Measurements from ENCODE around the gene GRID2.
A peak's percentile ranks its signal among the peaks of the same experiment; 100 is the strongest.

The GRID2 gene

DNA sequence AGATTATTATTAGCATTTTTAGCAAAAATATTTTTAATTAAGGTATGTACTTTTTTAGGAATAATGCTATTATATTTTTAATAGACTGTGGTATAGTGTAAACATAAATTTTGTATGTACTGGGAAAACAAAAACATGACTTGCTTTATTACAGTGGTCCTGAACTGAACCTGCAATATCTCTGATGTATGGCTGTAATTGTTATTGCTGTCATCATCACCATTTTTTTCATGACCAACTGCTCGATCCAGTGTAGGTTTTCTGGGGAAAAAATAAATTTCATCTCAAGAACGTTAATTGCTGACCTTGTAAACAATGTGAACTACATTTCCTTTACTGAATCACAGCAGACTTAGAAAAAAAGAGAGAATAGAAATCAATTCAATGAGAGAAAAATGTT is 1441.2 kb downstream of the GRID2 start:
- H3K9ac ChIP-seq (ENCODE audit: low read depth, low read length) = no peak overlapping the region
- no peak overlapping the region for H3K4me3 ChIP-seq (ENCODE audit: low read length)
- H3K9me3 ChIP-seq (ENCODE audit: insufficient read depth, low read depth, low read length) = no peaks in the 10 kb centered on the region
- no peak overlapping the region for H3K27ac ChIP-seq (ENCODE audit: low read length)
- H3K36me3 ChIP-seq (ENCODE audit: insufficient read depth, low read depth, low read length) = no peaks in the 10 kb centered on the region
- no peaks in the 10 kb centered on the region for H3K27me3 ChIP-seq (ENCODE audit: insufficient read depth, low read length)
- peaks cover 12% of the 10 kb centered on the region; the same call in 1 of the 2 replicates for H3K4me1 ChIP-seq (ENCODE audit: insufficient read depth, low read length)

DNA sequence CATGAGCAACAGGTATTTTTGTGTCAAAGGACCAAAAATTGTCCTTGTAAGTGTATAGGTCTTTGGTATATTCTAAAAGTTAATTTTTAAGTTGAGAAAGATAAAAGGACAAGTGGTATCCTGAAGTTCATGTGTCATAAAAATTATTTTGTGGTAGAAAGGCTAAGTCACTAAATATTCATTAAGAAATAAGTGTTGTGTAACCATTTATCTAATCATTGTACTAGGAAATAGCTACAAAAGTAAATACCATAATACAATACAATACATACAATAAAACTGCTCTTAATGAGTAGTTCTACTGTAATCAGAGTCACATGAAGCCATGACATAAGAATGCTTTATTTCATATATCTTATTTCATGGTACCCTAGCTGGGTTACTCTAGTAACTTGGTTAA is 1442.3 kb downstream of the GRID2 start:
- Histone ChIP-seq H3K4me3 (ENCODE audit: low read length) (no peak overlapping the region), H3K9ac (ENCODE audit: low read depth, low read length) (no peak overlapping the region), H3K27me3 (ENCODE audit: insufficient read depth, low read length) (no peaks in the 10 kb centered on the region), H3K4me1 (ENCODE audit: insufficient read depth, low read length) (peaks cover 12% of the 10 kb centered on the region; the same call in 1 of the 2 replicates), H3K9me3 (ENCODE audit: insufficient read depth, low read depth, low read length) (no peaks in the 10 kb centered on the region), H3K36me3 (ENCODE audit: insufficient read depth, low read depth, low read length) (no peaks in the 10 kb centered on the region), H3K27ac (ENCODE audit: low read length) (no peak overlapping the region)

DNA sequence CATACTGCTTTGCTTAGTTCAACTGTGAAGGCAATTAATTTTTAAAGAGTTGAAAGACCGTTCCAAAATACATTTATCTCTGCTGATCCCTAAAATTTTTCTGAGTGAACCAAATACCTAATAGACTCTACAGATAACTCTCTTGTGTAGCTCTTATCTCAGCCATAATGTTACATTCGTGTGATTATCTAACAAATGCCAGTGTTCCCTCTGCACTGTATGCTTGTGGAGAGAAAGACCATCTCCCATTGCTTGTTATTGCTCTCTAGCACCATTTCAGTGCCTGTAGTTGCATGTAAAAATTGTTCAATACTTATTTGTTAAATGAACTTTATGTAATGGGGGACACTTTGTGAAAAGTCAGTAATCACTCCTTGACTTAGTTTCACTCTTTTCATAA is 1443.5 kb downstream of the GRID2 start:
- Histone ChIP-seq H3K27me3 (ENCODE audit: insufficient read depth, low read length) (no peaks in the 10 kb centered on the region), H3K9me3 (ENCODE audit: insufficient read depth, low read depth, low read length) (no peaks in the 10 kb centered on the region), H3K9ac (ENCODE audit: low read depth, low read length) (no peak overlapping the region), H3K4me1 (ENCODE audit: insufficient read depth, low read length) (peaks cover 12% of the 10 kb centered on the region; the same call in 1 of the 2 replicates), H3K27ac (ENCODE audit: low read length) (no peak overlapping the region), H3K4me3 (ENCODE audit: low read length) (no peak overlapping the region), H3K36me3 (ENCODE audit: insufficient read depth, low read depth, low read length) (no peaks in the 10 kb centered on the region)

DNA sequence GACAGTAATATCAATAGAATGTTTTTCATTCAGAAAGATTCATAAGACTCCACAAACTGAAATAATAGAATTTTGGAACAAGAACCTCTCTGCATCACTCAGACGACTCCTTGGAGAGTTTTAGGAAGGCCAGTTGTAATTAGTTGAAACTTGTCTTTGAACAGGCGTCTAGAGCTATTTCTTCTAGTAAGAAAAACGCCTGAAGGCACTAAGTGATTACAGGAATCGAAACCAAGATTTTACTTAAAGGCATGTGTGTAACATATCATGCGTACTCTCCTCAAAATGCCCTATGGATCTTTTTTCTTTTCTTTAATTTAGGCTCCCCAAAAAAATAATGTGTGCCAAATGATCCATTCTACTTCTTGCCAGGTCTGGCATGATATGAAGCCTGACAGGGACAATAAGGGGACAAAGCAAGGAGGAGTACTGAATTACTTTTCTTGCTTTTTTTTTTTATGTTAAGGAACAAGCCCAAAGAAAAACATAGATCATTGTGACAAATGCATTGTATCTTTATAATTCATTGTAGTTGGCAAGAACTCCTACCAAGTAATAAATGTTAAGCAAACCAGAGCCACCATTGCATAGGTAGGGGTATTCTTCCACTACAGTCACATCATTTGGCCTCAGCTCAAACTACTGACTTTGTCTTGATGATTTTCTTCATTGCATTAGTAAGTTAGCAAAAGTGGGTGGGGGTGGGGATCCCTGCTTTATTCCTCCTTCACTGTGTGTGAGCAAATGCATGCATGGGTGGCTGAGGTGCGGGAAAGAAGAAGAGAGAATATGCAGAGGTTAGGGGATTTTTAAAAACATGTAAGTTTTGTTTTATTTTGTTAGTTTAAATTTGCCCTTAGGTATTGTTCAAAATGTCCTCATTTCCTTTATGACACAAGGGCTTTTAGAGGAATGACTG is 1444.9 kb downstream of the GRID2 start:
- H3K4me3 ChIP-seq (ENCODE audit: low read length) = peak overlapping the region; percentile 10; the same call in 1 of the 2 replicates
- no peaks in the 10 kb centered on the region for H3K36me3 ChIP-seq (ENCODE audit: insufficient read depth, low read depth, low read length)
- peaks cover 12% of the 10 kb centered on the region; the same call in 1 of the 2 replicates for H3K4me1 ChIP-seq (ENCODE audit: insufficient read depth, low read length)
- no peaks in the 10 kb centered on the region for H3K9me3 ChIP-seq (ENCODE audit: insufficient read depth, low read depth, low read length)
- H3K27me3 ChIP-seq (ENCODE audit: insufficient read depth, low read length) = no peaks in the 10 kb centered on the region
- H3K9ac ChIP-seq (ENCODE audit: low read depth, low read length) = no peak overlapping the region
- H3K27ac ChIP-seq (ENCODE audit: low read length) = no peak overlapping the region

DNA sequence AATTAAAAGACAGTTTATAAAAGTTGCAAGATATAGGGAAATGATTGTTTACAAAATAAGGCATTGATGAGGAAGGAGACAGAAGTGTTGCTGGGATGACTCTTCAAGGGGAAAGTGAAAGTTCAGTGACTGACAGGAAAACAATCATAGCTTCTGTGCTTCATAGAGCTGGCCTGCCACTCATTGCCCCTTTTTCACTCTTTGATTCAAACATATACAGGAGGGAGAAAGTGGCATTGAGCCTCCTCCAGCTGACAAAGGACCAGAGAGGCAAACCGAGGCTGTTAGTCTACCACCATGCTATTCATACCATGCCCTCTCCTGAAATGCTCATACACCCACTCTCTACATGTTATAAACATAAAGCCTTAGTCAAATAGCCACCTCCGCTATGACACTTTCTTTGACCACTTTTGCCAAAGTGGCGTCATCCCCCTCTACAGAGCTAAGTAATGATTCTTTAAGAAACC is 1445.6 kb downstream of the GRID2 start:
- Histone ChIP-seq H3K36me3 (ENCODE audit: insufficient read depth, low read depth, low read length) (no peaks in the 10 kb centered on the region), H3K27ac (ENCODE audit: low read length) (no peak overlapping the region), H3K4me1 (ENCODE audit: insufficient read depth, low read length) (peaks cover 12% of the 10 kb centered on the region; the same call in 1 of the 2 replicates), H3K27me3 (ENCODE audit: insufficient read depth, low read length) (no peaks in the 10 kb centered on the region), H3K4me3 (ENCODE audit: low read length) (no peak overlapping the region), H3K9ac (ENCODE audit: low read depth, low read length) (no peak overlapping the region), H3K9me3 (ENCODE audit: insufficient read depth, low read depth, low read length) (no peaks in the 10 kb centered on the region)

DNA sequence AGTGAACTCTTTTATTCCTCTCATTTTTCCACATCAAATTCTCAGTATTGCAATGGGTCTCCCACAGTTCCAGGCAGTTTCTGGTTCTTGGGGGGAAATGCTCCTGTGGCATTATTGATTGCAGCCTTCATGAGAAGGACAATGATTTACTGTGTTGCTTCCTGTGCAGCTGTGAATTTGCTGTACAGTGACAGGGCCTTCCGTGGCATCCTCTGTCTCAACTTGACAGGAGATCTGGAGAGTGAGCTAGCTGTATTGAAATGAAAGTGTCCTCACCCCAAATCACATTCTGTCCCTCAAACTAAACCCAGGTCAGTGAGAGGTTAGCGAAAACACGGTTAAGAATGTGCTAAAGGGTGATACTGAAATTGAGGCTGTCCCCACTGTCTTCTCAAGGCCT is 1447.6 kb downstream of the GRID2 start:
- Histone ChIP-seq H3K27me3 (ENCODE audit: insufficient read depth, low read length) (no peaks in the 10 kb centered on the region), H3K36me3 (ENCODE audit: insufficient read depth, low read depth, low read length) (no peaks in the 10 kb centered on the region), H3K27ac (ENCODE audit: low read length) (no peak overlapping the region), H3K9me3 (ENCODE audit: insufficient read depth, low read depth, low read length) (no peaks in the 10 kb centered on the region), H3K4me1 (ENCODE audit: insufficient read depth, low read length) (peaks cover 12% of the 10 kb centered on the region; the same call in 1 of the 2 replicates), H3K9ac (ENCODE audit: low read depth, low read length) (no peak overlapping the region), H3K4me3 (ENCODE audit: low read length) (no peak overlapping the region)

DNA sequence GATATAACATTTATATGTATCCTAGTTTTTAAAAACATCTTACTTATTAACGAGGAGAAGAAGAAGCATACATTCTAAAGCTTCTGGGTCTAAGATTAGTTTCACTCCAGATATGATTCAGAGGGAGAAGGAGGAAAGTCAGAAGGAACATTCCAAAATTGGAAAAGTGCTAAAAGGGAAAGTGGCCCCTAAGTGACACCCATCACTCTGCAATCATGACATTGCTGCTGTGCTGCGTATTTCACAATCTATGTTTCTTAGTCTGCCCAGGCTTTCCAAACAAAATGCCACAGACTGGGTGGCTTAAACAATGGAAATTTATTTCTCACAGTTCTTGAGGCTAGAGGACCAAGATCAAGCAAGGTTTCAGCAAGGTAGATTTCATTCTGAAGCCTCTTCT is 1452.3 kb downstream of the GRID2 start:
- H3K27me3 ChIP-seq (ENCODE audit: insufficient read depth, low read length) = no peaks in the 10 kb centered on the region
- no peaks in the 10 kb centered on the region for H3K36me3 ChIP-seq (ENCODE audit: insufficient read depth, low read depth, low read length)
- H3K4me3 ChIP-seq (ENCODE audit: low read length) = no peak overlapping the region
- no peak overlapping the region for H3K9ac ChIP-seq (ENCODE audit: low read depth, low read length)
- H3K4me1 ChIP-seq (ENCODE audit: insufficient read depth, low read length) = no peaks in the 10 kb centered on the region
- no peak overlapping the region for H3K27ac ChIP-seq (ENCODE audit: low read length)
- no peaks in the 10 kb centered on the region for H3K9me3 ChIP-seq (ENCODE audit: insufficient read depth, low read depth, low read length)

DNA sequence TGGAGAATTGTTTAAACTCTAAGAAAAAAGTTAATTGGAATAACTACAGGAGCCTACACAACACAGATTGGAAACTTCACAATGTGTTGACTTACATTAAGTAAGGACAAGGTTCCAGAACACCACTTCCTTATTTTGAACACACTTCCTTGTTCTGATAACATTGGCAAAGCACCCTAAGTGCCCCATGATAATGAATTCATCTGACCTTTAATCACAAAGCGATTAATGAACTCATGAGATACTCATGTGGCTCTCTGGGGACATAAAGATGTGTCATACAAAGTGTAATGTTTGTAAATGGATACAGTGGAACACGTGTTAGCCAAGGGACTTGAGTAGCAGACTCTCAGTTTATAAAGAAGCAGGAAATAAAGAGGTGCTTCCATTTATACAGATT is 1455.7 kb downstream of the GRID2 start:
- H3K36me3 ChIP-seq (ENCODE audit: insufficient read depth, low read depth, low read length) = no peaks in the 10 kb centered on the region
- H3K4me3 ChIP-seq (ENCODE audit: low read length) = no peak overlapping the region
- no peak overlapping the region for H3K9ac ChIP-seq (ENCODE audit: low read depth, low read length)
- no peaks in the 10 kb centered on the region for H3K9me3 ChIP-seq (ENCODE audit: insufficient read depth, low read depth, low read length)
- no peak overlapping the region for H3K27ac ChIP-seq (ENCODE audit: low read length)
- H3K27me3 ChIP-seq (ENCODE audit: insufficient read depth, low read length) = no peaks in the 10 kb centered on the region
- H3K4me1 ChIP-seq (ENCODE audit: insufficient read depth, low read length) = peaks cover 8% of the 10 kb centered on the region; the same call in 1 of the 2 replicates

DNA sequence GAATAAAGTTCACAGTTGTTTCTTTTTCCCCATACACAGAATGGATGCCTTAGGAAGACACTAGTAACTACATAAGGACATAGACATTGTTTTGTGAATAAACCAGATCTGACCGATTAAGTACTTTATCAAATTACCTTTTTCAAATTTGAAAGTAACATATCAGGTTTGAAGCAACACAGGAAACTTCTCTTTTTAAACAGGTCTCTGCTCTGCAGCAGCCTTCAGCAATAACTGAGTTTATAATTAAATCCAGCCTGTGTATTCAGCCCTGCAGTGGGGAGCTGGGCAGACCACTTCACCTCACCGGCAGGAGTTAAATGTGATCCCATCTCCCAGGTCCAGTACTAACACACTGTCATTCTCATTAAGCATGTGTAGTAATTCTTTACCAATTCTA is 1456.5 kb downstream of the GRID2 start:
- no peak overlapping the region for H3K9ac ChIP-seq (ENCODE audit: low read depth, low read length)
- H3K27me3 ChIP-seq (ENCODE audit: insufficient read depth, low read length) = no peaks in the 10 kb centered on the region
- H3K4me1 ChIP-seq (ENCODE audit: insufficient read depth, low read length) = peaks cover 8% of the 10 kb centered on the region; the same call in 1 of the 2 replicates
- no peaks in the 10 kb centered on the region for H3K36me3 ChIP-seq (ENCODE audit: insufficient read depth, low read depth, low read length)
- no peak overlapping the region for H3K4me3 ChIP-seq (ENCODE audit: low read length)
- H3K27ac ChIP-seq (ENCODE audit: low read length) = no peak overlapping the region
- no peaks in the 10 kb centered on the region for H3K9me3 ChIP-seq (ENCODE audit: insufficient read depth, low read depth, low read length)

DNA sequence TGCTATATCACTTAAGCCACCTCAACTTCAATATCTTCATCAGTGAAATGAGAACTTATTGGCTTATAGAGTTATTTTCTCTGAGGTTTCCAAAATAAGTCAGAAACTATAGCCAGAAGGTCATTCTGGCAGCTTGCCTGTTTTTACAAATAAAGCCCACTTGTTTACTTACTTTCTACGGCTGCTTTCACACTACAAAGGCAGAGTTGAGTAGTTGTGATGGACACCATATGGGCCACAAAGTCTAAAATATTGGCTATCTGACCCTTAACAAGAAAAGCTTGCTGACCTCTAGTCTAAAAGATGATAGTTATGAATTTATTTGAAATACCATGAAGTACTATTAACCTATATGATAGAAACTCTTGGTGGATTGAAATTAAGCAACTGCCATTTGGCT is 1457.5 kb downstream of the GRID2 start:
- no peak overlapping the region for H3K27ac ChIP-seq (ENCODE audit: low read length)
- H3K4me1 ChIP-seq (ENCODE audit: insufficient read depth, low read length) = peaks cover 8% of the 10 kb centered on the region; the same call in 1 of the 2 replicates
- H3K36me3 ChIP-seq (ENCODE audit: insufficient read depth, low read depth, low read length) = no peaks in the 10 kb centered on the region
- H3K9me3 ChIP-seq (ENCODE audit: insufficient read depth, low read depth, low read length) = no peaks in the 10 kb centered on the region
- no peaks in the 10 kb centered on the region for H3K27me3 ChIP-seq (ENCODE audit: insufficient read depth, low read length)
- H3K9ac ChIP-seq (ENCODE audit: low read depth, low read length) = no peak overlapping the region
- no peak overlapping the region for H3K4me3 ChIP-seq (ENCODE audit: low read length)

DNA sequence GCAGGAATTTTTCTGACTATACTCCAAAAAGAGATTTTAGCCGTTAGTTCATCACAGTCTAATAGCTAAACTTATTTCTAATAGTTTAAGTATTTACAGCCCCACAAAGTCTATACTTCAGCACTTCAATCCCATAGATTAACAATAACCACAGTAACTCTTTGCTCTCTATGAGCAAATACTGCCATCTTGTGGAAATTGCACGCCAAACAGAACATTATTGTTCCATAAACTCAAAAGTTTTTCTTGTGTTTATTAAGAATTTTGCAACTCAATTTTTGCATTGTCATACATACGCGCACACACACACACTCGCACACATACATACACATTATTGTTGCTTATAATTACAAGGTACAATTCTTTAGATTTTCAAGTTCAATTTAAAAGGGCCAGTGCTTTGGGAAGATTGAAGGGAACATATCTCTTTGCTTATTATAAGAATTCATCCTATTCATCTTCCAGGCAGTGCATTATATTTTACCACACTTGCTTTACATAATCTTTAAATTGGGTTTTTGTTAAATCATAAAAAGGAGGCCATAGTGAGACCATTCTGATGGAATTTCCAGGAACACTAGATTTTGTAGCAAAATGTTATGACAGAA is 1461.0 kb downstream of the GRID2 start:
- no peaks in the 10 kb centered on the region for H3K9me3 ChIP-seq (ENCODE audit: insufficient read depth, low read depth, low read length)
- no peaks in the 10 kb centered on the region for H3K36me3 ChIP-seq (ENCODE audit: insufficient read depth, low read depth, low read length)
- no peak overlapping the region for H3K27ac ChIP-seq (ENCODE audit: low read length)
- no peaks in the 10 kb centered on the region for H3K27me3 ChIP-seq (ENCODE audit: insufficient read depth, low read length)
- H3K4me1 ChIP-seq (ENCODE audit: insufficient read depth, low read length) = peaks cover 8% of the 10 kb centered on the region; the same call in 1 of the 2 replicates
- H3K4me3 ChIP-seq (ENCODE audit: low read length) = no peak overlapping the region
- H3K9ac ChIP-seq (ENCODE audit: low read depth, low read length) = no peak overlapping the region

DNA sequence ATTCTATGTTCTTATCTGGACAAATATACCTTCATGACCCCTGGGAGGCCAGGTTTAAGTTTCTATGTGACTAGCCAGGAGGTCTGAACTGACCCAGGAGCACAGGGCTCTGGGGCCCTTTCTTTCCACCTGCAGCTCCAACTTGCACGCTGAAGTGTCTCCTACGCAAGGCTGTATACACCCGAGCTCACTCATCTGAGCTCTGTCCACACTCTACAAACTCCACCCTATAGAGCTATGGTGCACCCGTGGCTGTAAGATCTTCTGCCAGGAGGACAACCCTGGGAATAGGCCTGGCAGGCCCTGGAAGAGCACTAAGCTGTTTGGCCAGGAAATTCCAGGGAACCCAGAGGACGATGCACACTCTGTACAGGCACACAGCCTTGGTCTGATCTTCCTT is 1464.2 kb downstream of the GRID2 start:
- Histone ChIP-seq H3K27me3 (ENCODE audit: insufficient read depth, low read length) (no peaks in the 10 kb centered on the region), H3K9me3 (ENCODE audit: insufficient read depth, low read depth, low read length) (no peaks in the 10 kb centered on the region), H3K9ac (ENCODE audit: low read depth, low read length) (no peak overlapping the region), H3K4me3 (ENCODE audit: low read length) (no peak overlapping the region), H3K27ac (ENCODE audit: low read length) (no peak overlapping the region), H3K4me1 (ENCODE audit: insufficient read depth, low read length) (peaks cover 8% of the 10 kb centered on the region; the same call in 1 of the 2 replicates), H3K36me3 (ENCODE audit: insufficient read depth, low read depth, low read length) (no peaks in the 10 kb centered on the region)
